Erythroblast (primary cell): ENCODE results near the gene ST8SIA6.

Source experiments
- DNase-seq, 2 experiments: peaks; one replicate each; lab custom pipeline; 2025; lab: John Stamatoyannopoulos, UW
- GATA1 ChIP-seq: IDR thresholded peaks from 2 replicates; pipeline ENCODE4 v1.6.1; 2011; ENCODE audit warnings: low read depth, mild to moderate bottlenecking, control low read depth, low read length, moderate library complexity
- POLR2A ChIP-seq: IDR thresholded peaks from 2 replicates; pipeline ENCODE4 v1.6.1; 2011; ENCODE audit warnings: mild to moderate bottlenecking, low read length

Gene ST8SIA6

DNA sequence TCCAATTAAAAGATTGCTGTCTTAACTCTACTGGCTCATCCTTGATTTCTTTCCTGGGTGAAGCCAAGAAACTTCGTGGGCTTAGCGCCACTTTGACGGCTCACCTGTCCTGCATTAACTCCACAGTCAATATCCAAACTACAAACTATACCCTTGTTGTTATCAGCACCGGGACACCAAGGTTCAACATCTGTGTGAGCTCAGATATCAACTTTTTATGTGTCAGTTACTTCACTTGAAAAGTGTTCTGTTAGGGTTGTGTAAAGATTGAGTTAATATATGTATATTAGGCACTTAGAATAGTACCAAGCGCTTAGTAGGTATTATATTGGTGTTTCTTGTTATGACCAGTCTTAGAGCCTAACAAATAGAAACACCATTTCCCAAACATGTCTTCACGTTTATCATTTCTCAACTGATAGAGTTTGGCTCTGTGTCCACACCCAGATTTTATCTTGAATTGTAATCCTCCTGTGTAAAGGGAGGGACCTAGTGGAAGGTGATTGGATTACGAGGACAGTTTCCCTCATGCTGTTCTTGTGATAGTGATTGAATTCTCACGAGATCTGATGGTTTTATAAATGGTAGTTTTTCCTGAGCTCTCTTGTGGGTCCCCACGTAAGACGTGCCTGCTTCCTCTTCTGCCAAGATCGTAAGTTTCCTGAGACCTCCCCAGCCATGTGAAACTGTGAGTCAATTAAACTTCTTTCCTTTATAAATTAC lies 19.0 kb upstream of the ST8SIA6 start:
- peak; percentile 12 to 47 for DNase-seq
- no peak for TF ChIP-seq POLR2A
- TF ChIP-seq GATA1: no peak

DNA sequence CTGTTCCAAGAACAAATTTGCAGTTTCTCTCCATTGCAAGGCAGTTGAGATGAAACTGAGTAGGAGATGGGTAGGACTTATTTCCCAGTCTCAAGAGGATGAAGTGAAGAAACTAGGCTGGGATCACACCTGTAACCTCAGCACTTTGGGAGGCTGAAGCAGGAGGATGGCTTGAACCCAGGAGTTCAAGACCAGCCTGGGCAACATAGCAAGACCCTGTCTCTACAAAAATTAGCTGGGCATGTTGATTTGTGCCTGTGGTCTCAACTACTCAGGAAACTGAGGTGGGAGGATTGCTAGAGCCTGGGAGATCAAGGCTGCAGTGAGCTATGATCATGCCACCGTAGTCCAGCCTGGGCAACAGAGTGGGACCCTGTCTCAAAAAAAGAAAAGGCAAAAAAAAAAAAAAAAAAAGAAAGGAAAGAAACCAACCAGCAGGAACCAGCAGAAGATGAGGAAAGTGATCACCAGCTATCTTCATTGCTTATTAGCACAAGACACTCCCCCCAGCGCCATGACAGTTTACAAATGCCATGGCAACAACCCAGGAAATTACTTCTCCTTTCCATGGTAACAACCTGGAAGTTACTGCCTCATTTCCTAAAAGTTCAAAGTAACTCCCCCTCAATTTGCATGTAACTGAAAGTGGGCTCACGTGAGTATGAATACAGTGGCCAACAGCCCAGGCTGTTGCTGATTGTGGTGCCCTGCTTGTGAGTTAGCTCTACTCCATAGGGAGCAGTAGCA lies 18.3 kb upstream of the ST8SIA6 start:
- peak in 1 of 2 experiments; percentile 24 for DNase-seq
- TF ChIP-seq POLR2A (no peak), GATA1 (no peak)

- no peak for TF ChIP-seq POLR2A
- no peak for TF ChIP-seq GATA1
- peak in 1 of 2 experiments; percentile 7 for DNase-seq
Measured at GRCh38 chr10:17470246-17470645, 15.9 kb upstream of the ST8SIA6 start.

DNA sequence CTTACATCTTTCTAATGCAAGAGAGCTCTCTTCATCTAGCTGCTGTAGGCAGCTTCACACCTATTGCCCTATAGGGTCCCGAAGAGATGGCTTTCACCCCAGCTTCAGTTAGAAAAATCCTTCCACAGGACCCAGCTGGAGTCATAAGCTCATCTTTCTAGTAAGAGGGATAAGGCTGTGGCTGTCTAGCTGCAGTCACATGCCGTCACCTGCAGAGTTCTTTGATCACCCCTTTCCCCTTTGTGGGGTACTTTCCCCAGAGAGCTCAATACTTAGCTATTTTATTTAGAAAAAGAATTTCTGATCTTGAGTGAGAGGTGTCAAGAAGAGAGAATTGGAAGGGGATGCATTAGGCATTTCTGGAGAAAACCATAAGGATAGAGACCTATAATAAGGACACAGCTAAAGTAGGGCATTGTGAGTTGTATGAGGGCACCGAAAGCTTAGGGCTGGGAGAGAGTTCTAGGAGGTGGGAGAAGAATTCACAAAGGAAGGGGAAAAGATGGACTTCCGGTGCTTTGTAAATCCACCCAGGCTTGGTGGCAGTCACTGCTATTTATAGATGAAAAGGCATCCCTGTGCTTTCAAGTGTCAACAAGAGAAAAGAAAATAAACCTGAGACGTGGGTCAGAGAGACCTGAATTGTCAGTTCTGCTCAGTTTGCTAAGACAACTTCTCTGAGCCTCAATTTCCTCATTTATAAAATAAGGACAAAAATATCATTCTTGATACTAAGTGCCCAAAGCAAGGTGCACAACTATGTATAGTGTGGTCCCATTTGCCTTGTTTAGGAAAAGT lies 11.1 kb upstream of the ST8SIA6 start:
- DNase-seq: no peak
- TF ChIP-seq GATA1 (no peak), POLR2A (no peak)

DNA sequence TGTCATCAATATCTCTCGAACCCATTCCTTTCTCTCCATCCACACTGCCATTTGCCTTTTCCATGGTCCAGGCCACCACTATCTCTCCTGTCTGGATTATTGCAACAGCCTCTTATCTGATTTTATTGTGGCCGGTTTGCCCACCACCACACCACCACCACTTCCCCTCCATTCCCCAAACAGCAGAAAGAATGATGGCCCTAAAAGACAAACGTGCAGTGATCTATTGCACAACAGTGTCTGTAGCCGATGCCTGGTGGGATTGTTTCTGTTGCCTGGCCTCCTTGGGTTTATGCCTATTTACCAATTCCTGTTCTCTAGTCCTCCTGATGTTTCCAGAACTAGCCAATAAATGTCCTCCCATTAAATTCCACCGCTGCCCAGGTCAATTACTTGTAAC lies 10.2 kb upstream of the ST8SIA6 start:
- DNase-seq: no peak
- TF ChIP-seq POLR2A: no peak
- no peak for TF ChIP-seq GATA1

GRCh38 chr10:17460756-17461155 lies 6.4 kb upstream of the ST8SIA6 start:
- no peak for DNase-seq
- TF ChIP-seq POLR2A (no peak), GATA1 (no peak)

DNA sequence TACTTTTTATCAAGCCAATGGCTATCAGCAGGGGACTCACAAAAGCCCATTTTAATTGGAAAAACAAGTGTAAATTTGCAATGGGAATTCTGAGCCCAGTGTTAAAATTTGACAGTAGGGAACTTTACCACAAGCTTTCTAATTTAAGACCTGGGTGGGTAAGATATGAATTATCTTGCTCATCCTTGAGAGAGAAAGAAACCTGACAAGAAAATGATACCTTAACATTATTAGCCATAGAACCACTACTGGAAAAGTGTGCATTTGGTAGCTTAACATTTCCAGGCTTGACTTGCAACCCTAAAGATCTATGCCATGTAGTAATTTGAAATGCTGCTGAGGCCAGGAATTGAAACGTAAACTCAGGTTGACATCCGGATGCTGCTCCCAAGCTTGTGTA lies 2.7 kb upstream of the ST8SIA6 start:
- TF ChIP-seq GATA1: no peak
- TF ChIP-seq POLR2A: no peak

GRCh38 chr10:17456032-17456548 lies 1.7 kb upstream of the ST8SIA6 start:
- no peak for TF ChIP-seq GATA1
- no peak for DNase-seq

More for the DNA sequence above, 2.7 kb upstream of the ST8SIA6 start:
- DNase-seq: peak; percentile 17 to 68

DNA sequence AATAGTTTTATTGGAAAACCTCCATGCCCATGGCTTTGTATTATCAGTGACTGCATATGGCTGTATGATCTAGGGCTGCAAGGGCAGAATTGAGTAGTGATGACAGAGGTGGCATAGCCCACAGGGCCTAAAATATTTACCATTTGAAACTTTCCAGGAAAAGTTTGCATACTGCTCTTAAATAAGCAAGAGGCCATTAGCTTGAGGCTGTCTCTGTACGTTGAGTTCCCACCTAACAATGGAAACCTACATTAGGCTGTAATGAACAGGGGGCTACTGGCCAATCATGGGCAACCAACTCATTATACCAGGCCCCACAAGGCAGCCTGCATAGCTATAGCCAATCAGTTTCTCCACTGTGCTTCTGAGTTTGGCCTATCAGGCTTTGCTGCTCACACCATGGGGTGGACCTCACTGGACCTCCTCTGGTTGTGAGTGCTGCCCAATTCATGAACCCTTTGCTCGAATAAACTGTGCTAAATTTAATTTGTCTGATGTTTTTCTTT lies 673 bp upstream of the ST8SIA6 start:
- DNase-seq: peak; percentile 63 to 79
- peak; percentile 75 for TF ChIP-seq POLR2A
- no peak for TF ChIP-seq GATA1

DNA sequence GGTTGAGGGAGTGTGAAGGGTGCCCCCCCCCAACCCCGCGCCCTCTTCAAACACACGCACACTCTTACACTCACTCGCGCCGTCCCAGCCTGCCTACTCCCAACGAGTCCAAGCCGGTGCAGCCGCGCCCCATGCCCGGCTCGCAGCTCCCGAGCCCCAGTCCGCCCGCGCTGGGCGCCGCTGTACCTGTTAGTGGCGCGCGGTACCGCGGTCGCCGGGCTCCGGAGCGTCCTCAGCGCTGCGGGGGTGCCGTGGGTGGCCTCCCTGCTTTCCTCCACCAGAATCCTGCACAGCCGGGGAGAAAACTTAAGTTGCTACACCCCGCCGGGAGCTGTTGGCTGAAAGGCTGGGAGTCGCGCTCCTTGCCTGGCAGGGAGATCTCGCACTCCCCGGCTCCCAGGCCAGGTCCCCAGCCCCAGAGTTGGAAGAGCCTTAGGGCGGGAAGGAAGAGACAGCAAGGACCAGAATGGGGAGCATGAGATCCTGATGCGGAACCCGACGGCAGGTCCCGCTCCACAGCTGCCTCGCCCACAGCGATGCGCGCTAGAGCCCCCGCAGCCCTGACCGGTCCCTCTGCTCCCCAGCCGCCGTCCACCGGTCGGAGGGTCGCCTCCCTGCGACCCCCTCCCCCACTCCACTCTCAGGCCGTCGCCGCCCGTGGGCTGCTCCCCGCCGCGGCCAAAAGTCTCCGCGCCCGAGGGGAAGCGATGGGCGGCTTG lies 863 bp downstream of the ST8SIA6 start:
- TF ChIP-seq POLR2A (peak; percentile 67), GATA1 (no peak)
- peak; percentile 83 to 88 for DNase-seq

DNA sequence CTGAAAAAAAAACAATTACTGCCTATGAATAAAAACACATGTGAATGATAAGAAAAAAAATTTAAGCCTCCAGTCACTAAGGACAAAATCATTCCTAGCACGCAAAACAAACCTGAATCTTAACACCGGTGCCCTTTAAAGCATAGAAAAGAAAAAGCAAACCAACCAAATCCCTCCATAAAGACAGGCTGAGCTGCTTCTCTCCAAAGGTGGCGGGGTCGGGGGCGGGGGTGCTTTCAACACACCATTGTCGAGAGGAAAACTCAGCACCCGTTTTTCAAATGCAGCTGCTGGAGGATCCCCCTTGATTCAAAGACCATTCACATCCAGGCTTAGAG lies 1.4 kb downstream of the ST8SIA6 start:
- TF ChIP-seq POLR2A (no peak), GATA1 (no peak)
- no peak for DNase-seq

DNA sequence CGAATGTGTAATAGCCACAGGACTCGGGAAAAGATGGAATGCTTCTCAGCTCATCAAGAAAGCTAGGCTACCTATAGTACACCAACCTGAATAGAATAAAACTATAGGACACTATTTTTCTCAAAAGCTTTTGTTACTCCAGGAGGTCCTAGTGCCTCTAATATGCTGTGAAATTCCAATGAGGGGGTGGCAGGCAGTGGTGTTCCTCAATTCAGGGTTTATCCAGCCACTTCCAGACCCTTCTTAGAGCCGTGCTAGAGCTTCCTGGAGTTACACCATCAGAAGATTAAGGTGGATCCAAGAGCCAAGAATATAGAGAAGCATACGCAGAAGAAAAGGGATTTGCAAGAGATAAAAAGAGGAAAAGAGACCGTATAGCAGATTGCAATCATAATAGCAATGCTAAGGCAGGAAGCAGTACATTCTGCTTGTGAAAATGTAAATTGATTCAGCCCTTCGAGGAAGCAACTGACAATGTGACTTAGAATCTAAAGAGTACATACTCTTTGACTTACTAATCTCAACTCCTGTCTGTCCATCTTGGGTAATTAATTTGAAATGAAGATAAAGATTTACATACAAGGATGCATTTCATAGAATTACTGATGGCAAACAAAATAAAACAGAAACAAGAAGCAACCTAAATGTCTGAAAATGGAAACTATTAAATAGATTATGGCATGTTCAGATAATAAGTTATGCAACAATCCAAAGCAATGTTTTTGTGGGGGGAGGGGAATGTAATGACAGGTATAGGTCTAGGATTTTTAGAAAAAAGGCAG lies 2.1 kb downstream of the ST8SIA6 start:
- TF ChIP-seq POLR2A (peak; percentile 13), GATA1 (no peak)
- DNase-seq: peak; percentile 41 to 60
